K562 (cell line): ENCODE measurements around the gene MBD1. TPM values are rescaled to one million over a fixed set of nuclear protein-coding genes. Genes with fewer than 3 reads are reported as not detected.
A peak's percentile ranks its signal among the peaks of the same experiment; 100 is the strongest.

Source experiments
- ADNP ChIP-seq: fragments of 200-800 bp; sonication (Bioruptor generic); IDR thresholded peaks from 2 replicates; pipeline ENCODE4 v1.6.1; 2016; ENCODE audit warnings: missing genetic modification characterization, missing compliant biosample characterization
- CREB3 ChIP-seq: fragments of 450-650 bp; conservative IDR thresholded peaks from 2 replicates; pipeline ENCODE4 v1.6.1; 2016; ENCODE audit warnings: missing genetic modification characterization, low read depth, mild to moderate bottlenecking, missing compliant biosample characterization, moderate library complexity
- CREM ChIP-seq: IDR thresholded peaks from 2 replicates; pipeline ENCODE4 v1.6.1; 2014; ENCODE audit warnings: antibody characterized with exemption, low read depth
- DIDO1 ChIP-seq: fragments of 450-650 bp; IDR thresholded peaks from 2 replicates; pipeline ENCODE4 v1.6.1; 2016; ENCODE audit warnings: low read depth, missing biosample characterization, missing genetic modification characterization
- E2F4 ChIP-seq: sonication (generic); formaldehyde crosslinking; IDR thresholded peaks from 2 replicates; pipeline ENCODE4 v1.8.0; 2022; ENCODE audit warnings: mild to moderate bottlenecking, low read depth, missing genetic modification reagents
- ESRRB ChIP-seq: fragments of 250-450 bp; sonication (Bioruptor Pico); IDR thresholded peaks from 2 replicates; pipeline ENCODE4 v1.5.0; 2020; ENCODE audit warnings: mild to moderate bottlenecking, moderate library complexity, borderline replicate concordance
- ETV6 ChIP-seq, 3 experiments: fragments of 150-350 bp in 1 of 3; sonication (generic) in 1 of 3; formaldehyde crosslinking in 1 of 3; IDR thresholded peaks; 2 replicates each; pipeline versions ENCODE4 v1.6.1 to v1.8.0; 2014 to 2022; ENCODE audit warnings: borderline replicate concordance in 2 of 3, low read depth in 2 of 3, antibody characterized with exemption in 1 of 3, low read length in 1 of 3, mild to moderate bottlenecking in 1 of 3, missing genetic modification reagents in 1 of 3
- FOXJ3 ChIP-seq: sonication (generic); formaldehyde crosslinking; IDR thresholded peaks from 2 replicates; pipeline ENCODE4 v1.4.0; 2020; ENCODE audit warnings: mild to moderate bottlenecking, missing genetic modification reagents
- LCOR ChIP-seq: sonication (generic); formaldehyde crosslinking; IDR thresholded peaks from 2 replicates; pipeline ENCODE4 v1.8.0; 2022; ENCODE audit warnings: mild to moderate bottlenecking, missing genetic modification reagents
- OTX1 ChIP-seq: fragments of 450-650 bp; formaldehyde crosslinking; IDR thresholded peaks from 2 replicates; pipeline ENCODE4 v1.4.0; 2022; ENCODE audit warnings: mild to moderate bottlenecking
- PCBP2 ChIP-seq: fragments of 200-400 bp; formaldehyde crosslinking; IDR thresholded peaks from 2 replicates; pipeline ENCODE4 v1.6.1; 2018; ENCODE audit warnings: low read length, low read depth, mild to moderate bottlenecking, moderate library complexity; ENCODE audit not compliant: poor library complexity, severe bottlenecking
- RBM34 ChIP-seq: fragments of 200-400 bp; formaldehyde crosslinking; IDR thresholded peaks from 2 replicates; pipeline ENCODE4 v1.6.1; 2018; ENCODE audit warnings: low read length, borderline replicate concordance; ENCODE audit not compliant: insufficient read depth
- SIX5 ChIP-seq, 2 experiments: IDR thresholded peaks; 2 replicates each; pipeline ENCODE4 v1.6.1; 2011; ENCODE audit warnings: low read length in 2 of 2, borderline replicate concordance in 1 of 2, low read depth in 1 of 2, mild to moderate bottlenecking in 1 of 2, moderate library complexity in 1 of 2; ENCODE audit not compliant: insufficient read depth in 1 of 2
- SMARCB1 ChIP-seq: IDR thresholded peaks from 2 replicates; pipeline ENCODE4 v1.6.1; 2011; ENCODE audit warnings: improper control_type of control experiment, low read depth; ENCODE audit not compliant: insufficient read length
- STAT5B ChIP-seq: fragments of 250-450 bp; sonication (Bioruptor Pico); IDR thresholded peaks from 2 replicates; pipeline ENCODE4 v1.8.0; 2021; ENCODE audit warnings: mild to moderate bottlenecking, inconsistent platforms
- TAF15 ChIP-seq: fragments of 200-400 bp; formaldehyde crosslinking; IDR thresholded peaks from 2 replicates; pipeline ENCODE4 v1.6.1; 2017; ENCODE audit warnings: mild to moderate bottlenecking, low read depth, low read length, moderate library complexity
- TRIM24 ChIP-seq, 2 experiments: fragments of 450-650 bp; IDR thresholded peaks; 2 replicates each; pipeline ENCODE4 v1.6.1; 2016
- ZNF224 ChIP-seq: sonication (generic); formaldehyde crosslinking; IDR thresholded peaks from 2 replicates; pipeline ENCODE4 v1.8.0; 2022; ENCODE audit warnings: mild to moderate bottlenecking, missing genetic modification reagents
- ZNF311 ChIP-seq: fragments of 250-450 bp; sonication (Bioruptor Pico); IDR thresholded peaks from 2 replicates; pipeline ENCODE4 v1.4.0; 2020; ENCODE audit warnings: mild to moderate bottlenecking, moderate library complexity
- ZNF592 ChIP-seq: fragments of 450-650 bp; IDR thresholded peaks from 2 replicates; pipeline ENCODE4 v1.6.1; 2017; ENCODE audit warnings: antibody characterized with exemption, mild to moderate bottlenecking
- ZSCAN29 ChIP-seq: fragments of 450-650 bp; IDR thresholded peaks from 2 replicates; pipeline ENCODE4 v1.6.1; 2017
- polyA plus RNA-seq, 8 experiments: library from polyadenylated mRNA; depleted of rRNA in 4 of 8; stranded (reverse) in 5 of 8; unstranded in 3 of 8; fragments of >200 nt; fragmentation: Nextera tagmentation in 2 of 8; fragmentation: Illumina TruSeq in 1 of 8; extraction: Ambion mirVana in 2 of 8; extraction: Trizol in 1 of 8; gene quantifications; 2 replicates each; pipeline versions ENCODE4 v1.2.1 to v1.2.3, GENCODE V29; 2011 to 2014; ENCODE audit warnings: inconsistent platforms in 1 of 8, missing spikeins in 1 of 8
- total RNA-seq, 7 experiments: library from RNA; depleted of rRNA in 6 of 7; stranded (reverse); fragments of >200 nt in 6 of 7; fragmentation: Illumina TruSeq in 2 of 7; extraction: Trizol in 2 of 7; gene quantifications; 2 replicates each; pipeline versions ENCODE4 v1.2.1 to v1.2.3, GENCODE V29; 2011 to 2021; ENCODE audit warnings: low replicate concordance in 1 of 7

Gene MBD1
- total and polyA plus RNA-seq, 9 of the 15 experiments (the other 6 are each of a cell fraction or from before 2014, with no cell fraction given): 3.0 to 59.7 (median 31.7) TPM

- TF ChIP-seq ZNF311 (CRISPR knock-in tag) (no peak), SIX5 (IDR thresholded peaks at IDR 0.05; ENCODE audit: borderline replicate concordance in 1 of 2, insufficient read depth in 1 of 2, low read depth in 1 of 2, low read length in 2 of 2) (no peak), OTX1 (CRISPR knock-in tag) (no peak), RBM34 (no peak), FOXJ3 (CRISPR knock-in tag) (no peak), TRIM24 (IDR thresholded peaks at IDR 0.05) (0 out of 4 replicates have a peak, but pooled peaks of 1 of the 2 experiments have one; percentile 12), ETV6 (IDR thresholded peaks at IDR 0.05; ENCODE audit: borderline replicate concordance in 1 of 2, low read depth in 2 of 2, low read length in 1 of 2) (no peak), ETV6 (CRISPR knock-in tag; IDR thresholded peaks at IDR 0.05; ENCODE audit: borderline replicate concordance) (no peak), E2F4 (CRISPR knock-in tag) (no peak), PCBP2 (no peak), LCOR (CRISPR knock-in tag) (peak; percentile 59; the same call in 1 of the 2 replicates), STAT5B (CRISPR knock-in tag) (no peak), ZNF224 (CRISPR knock-in tag) (no peak), SMARCB1 (no peak), TAF15 (no peak), ADNP (tag) (no peak), ZNF592 (0 out of 2 replicates have a peak, but pooled peaks have one; percentile 24), CREM (peak; percentile 63; the same call in 1 of the 2 replicates), ZSCAN29 (no peak), DIDO1 (tag) (no peak), ESRRB (CRISPR knock-in tag) (no peak), CREB3 (tag) (no peak)
Measured at GRCh38 chr18:50281295-50281971, at the start of gene MBD1 (continued).
